Neural cell (in vitro differentiated cells): Measurements from ENCODE around the gene SKI. TPM values are rescaled to one million over a fixed set of nuclear protein-coding genes. Genes with fewer than 3 reads are reported as not detected.

Experiments
- H2AFZ ChIP-seq: fragments of 200-600, 300-800 bp; sonication (generic), shearing (Covaris generic); 2 replicates; pipeline ENCODE4 v1.6.0; 2014; ENCODE audit warnings: low read depth, mild to moderate bottlenecking, antibody characterized with exemption, low read length, moderate library complexity
- H3F3A ChIP-seq: fragments of 200-600 bp; shearing (Covaris generic); 2 replicates; pipeline ENCODE4 v1.6.1; 2016; ENCODE audit warnings: mild to moderate bottlenecking, moderate library complexity, mixed read lengths, antibody characterized with exemption, low read length; ENCODE audit not compliant: insufficient read depth, poor library complexity, severe bottlenecking
- H3K27ac ChIP-seq: fragments of 200-600, 300-800 bp; sonication (generic), shearing (Covaris generic); 2 replicates; pipeline ENCODE4 v1.5.1; 2014; ENCODE audit warnings: mild to moderate bottlenecking, low read length, moderate library complexity
- H3K27me3 ChIP-seq: fragments of 300-800, 200-600 bp; sonication (generic), shearing (Covaris generic); 2 replicates; pipeline ENCODE4 v1.6.0; 2014; ENCODE audit warnings: mild to moderate bottlenecking, low read depth, low read length, moderate library complexity; ENCODE audit not compliant: insufficient read depth
- H3K36me3 ChIP-seq: fragments of 300-800, 200-600 bp; sonication (generic), shearing (Covaris generic); 2 replicates; pipeline ENCODE4 v1.5.1; 2014; ENCODE audit warnings: mild to moderate bottlenecking, antibody characterized with exemption, low read length, moderate library complexity; ENCODE audit not compliant: insufficient read depth
- H3K4me2 ChIP-seq: fragments of 300-800, 200-600 bp; sonication (generic), shearing (Covaris generic); 2 replicates; pipeline ENCODE4 v1.6.0; 2014; ENCODE audit warnings: mild to moderate bottlenecking, low read length
- H3K4me3 ChIP-seq: fragments of 300-800, 200-600 bp; sonication (generic), shearing (Covaris generic); 2 replicates; pipeline ENCODE4 v1.5.1; 2014; ENCODE audit warnings: mild to moderate bottlenecking, low read length, moderate library complexity
- H3K79me2 ChIP-seq: fragments of 200-600 bp; shearing (Covaris generic); replicated peaks from 2 replicates; pipeline ENCODE4 v1.6.0; 2014; ENCODE audit warnings: mild to moderate bottlenecking, low read length, moderate library complexity; ENCODE audit not compliant: insufficient read depth
- H3K9ac ChIP-seq: fragments of 300-800, 200-600 bp; sonication (generic), shearing (Covaris generic); 2 replicates; pipeline ENCODE4 v1.6.1; 2016; ENCODE audit warnings: mild to moderate bottlenecking, low read length, mixed read lengths
- H3K9me2 ChIP-seq: fragments of 200-600 bp; shearing (Covaris generic); 2 replicates; pipeline ENCODE4 v1.6.1; 2016; ENCODE audit warnings: mild to moderate bottlenecking, low read length, mixed read lengths; ENCODE audit not compliant: insufficient read depth
- H3K9me3 ChIP-seq: fragments of 200-600, 300-800 bp; sonication (generic), shearing (Covaris generic); 2 replicates; pipeline ENCODE4 v1.6.1; 2016; ENCODE audit warnings: mild to moderate bottlenecking, mixed run types, low read length, moderate library complexity, mixed read lengths
- H4K20me1 ChIP-seq: fragments of 200-600 bp; shearing (Covaris generic); 2 replicates; pipeline ENCODE4 v1.6.1; 2016; ENCODE audit warnings: mild to moderate bottlenecking, mixed run types; ENCODE audit not compliant: insufficient read depth
- EP300 ChIP-seq: fragments of 450-650 bp; conservative IDR thresholded peaks from 2 replicates; pipeline ENCODE4 v1.6.1; 2014; ENCODE audit warnings: antibody characterized with exemption, mild to moderate bottlenecking, moderate library complexity; ENCODE audit not compliant: poor library complexity, severe bottlenecking
- EZH2 ChIP-seq: fragments of 200-600, 300-800 bp; shearing (Covaris generic), sonication (generic); IDR thresholded peaks from 2 replicates; pipeline ENCODE4 v1.6.1; 2014; ENCODE audit warnings: antibody characterized with exemption, low read length, borderline replicate concordance, mild to moderate bottlenecking; ENCODE audit not compliant: insufficient read depth, poor library complexity, severe bottlenecking
- MXI1 ChIP-seq: fragments of 450-650 bp; conservative IDR thresholded peaks from 2 replicates; pipeline ENCODE4 v1.6.1; 2014; ENCODE audit warnings: antibody characterized with exemption, mild to moderate bottlenecking; ENCODE audit not compliant: poor library complexity, severe bottlenecking
- POLR2AphosphoS5 ChIP-seq: IDR thresholded peaks from 2 replicates; pipeline ENCODE4 v1.6.1; 2012
- RAD21 ChIP-seq: fragments of 450-650 bp; conservative IDR thresholded peaks from 2 replicates; pipeline ENCODE4 v1.6.1; 2014; ENCODE audit warnings: antibody characterized with exemption, mild to moderate bottlenecking, moderate library complexity
- SMC3 ChIP-seq: fragments of 450-650 bp; conservative IDR thresholded peaks from 2 replicates; pipeline ENCODE4 v1.6.1; 2014; ENCODE audit warnings: antibody characterized with exemption, mild to moderate bottlenecking, moderate library complexity; ENCODE audit not compliant: poor library complexity
- TAF1 ChIP-seq: IDR thresholded peaks from 2 replicates; pipeline ENCODE4 v1.6.1; 2012; ENCODE audit warnings: low read depth
- polyA plus RNA-seq: library from polyadenylated mRNA; depleted of rRNA; stranded (reverse); fragments of >200 nt; gene quantifications from 2 replicates; pipeline ENCODE4 v1.2.3, GENCODE V29; 2014
- TF ChIP-seq, protein P1 (sequence below): fragments of 450-650 bp; IDR thresholded peaks from 2 replicates; pipeline ENCODE4 v1.5.1; 2014; ENCODE audit warnings: antibody characterized with exemption, mild to moderate bottlenecking, moderate library complexity; ENCODE audit not compliant: poor library complexity, severe bottlenecking
- TF ChIP-seq, protein P2 (sequence below): IDR thresholded peaks from 2 replicates; pipeline ENCODE4 v1.6.1; 2012; ENCODE audit warnings: borderline replicate concordance

The SKI gene
- polyA plus RNA-seq, 1 donor from 2014 or later, result 4.1 TPM

- H3K9ac ChIP-seq, result no peak overlapping the region
- H3K27ac ChIP-seq, result no peak overlapping the region
- H3K4me3 ChIP-seq, result no peak overlapping the region
- H3K4me2 ChIP-seq, result no peak overlapping the region
- TF ChIP-seq EP300 (no peak), POLR2AphosphoS5 (no peak), SMC3 (no peak), RAD21 (no peak), MXI1 (no peak), EZH2 (no peak), TAF1 (no peak)
- TF ChIP-seq, protein P1, sequence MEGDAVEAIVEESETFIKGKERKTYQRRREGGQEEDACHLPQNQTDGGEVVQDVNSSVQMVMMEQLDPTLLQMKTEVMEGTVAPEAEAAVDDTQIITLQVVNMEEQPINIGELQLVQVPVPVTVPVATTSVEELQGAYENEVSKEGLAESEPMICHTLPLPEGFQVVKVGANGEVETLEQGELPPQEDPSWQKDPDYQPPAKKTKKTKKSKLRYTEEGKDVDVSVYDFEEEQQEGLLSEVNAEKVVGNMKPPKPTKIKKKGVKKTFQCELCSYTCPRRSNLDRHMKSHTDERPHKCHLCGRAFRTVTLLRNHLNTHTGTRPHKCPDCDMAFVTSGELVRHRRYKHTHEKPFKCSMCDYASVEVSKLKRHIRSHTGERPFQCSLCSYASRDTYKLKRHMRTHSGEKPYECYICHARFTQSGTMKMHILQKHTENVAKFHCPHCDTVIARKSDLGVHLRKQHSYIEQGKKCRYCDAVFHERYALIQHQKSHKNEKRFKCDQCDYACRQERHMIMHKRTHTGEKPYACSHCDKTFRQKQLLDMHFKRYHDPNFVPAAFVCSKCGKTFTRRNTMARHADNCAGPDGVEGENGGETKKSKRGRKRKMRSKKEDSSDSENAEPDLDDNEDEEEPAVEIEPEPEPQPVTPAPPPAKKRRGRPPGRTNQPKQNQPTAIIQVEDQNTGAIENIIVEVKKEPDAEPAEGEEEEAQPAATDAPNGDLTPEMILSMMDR, result no peak
- TF ChIP-seq, protein P2, sequence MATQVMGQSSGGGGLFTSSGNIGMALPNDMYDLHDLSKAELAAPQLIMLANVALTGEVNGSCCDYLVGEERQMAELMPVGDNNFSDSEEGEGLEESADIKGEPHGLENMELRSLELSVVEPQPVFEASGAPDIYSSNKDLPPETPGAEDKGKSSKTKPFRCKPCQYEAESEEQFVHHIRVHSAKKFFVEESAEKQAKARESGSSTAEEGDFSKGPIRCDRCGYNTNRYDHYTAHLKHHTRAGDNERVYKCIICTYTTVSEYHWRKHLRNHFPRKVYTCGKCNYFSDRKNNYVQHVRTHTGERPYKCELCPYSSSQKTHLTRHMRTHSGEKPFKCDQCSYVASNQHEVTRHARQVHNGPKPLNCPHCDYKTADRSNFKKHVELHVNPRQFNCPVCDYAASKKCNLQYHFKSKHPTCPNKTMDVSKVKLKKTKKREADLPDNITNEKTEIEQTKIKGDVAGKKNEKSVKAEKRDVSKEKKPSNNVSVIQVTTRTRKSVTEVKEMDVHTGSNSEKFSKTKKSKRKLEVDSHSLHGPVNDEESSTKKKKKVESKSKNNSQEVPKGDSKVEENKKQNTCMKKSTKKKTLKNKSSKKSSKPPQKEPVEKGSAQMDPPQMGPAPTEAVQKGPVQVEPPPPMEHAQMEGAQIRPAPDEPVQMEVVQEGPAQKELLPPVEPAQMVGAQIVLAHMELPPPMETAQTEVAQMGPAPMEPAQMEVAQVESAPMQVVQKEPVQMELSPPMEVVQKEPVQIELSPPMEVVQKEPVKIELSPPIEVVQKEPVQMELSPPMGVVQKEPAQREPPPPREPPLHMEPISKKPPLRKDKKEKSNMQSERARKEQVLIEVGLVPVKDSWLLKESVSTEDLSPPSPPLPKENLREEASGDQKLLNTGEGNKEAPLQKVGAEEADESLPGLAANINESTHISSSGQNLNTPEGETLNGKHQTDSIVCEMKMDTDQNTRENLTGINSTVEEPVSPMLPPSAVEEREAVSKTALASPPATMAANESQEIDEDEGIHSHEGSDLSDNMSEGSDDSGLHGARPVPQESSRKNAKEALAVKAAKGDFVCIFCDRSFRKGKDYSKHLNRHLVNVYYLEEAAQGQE, result no peak
- H3K9me2 ChIP-seq, result no peaks in the 10 kb centered on the region
- H3K9me3 ChIP-seq, result no peaks in the 10 kb centered on the region
- H4K20me1 ChIP-seq, result no peaks in the 10 kb centered on the region
- H2AFZ ChIP-seq, result no peak overlapping the region
- H3K27me3 ChIP-seq, result peaks cover 5% of the 10 kb centered on the region
- no peaks in the 10 kb centered on the region for H3F3A ChIP-seq
- no peaks in the 10 kb centered on the region for H3K36me3 ChIP-seq
- no peaks in the 10 kb centered on the region for H3K79me2 ChIP-seq
Measured at GRCh38 chr1:2328676-2329455, 100.7 kb downstream of the SKI start.

DNA sequence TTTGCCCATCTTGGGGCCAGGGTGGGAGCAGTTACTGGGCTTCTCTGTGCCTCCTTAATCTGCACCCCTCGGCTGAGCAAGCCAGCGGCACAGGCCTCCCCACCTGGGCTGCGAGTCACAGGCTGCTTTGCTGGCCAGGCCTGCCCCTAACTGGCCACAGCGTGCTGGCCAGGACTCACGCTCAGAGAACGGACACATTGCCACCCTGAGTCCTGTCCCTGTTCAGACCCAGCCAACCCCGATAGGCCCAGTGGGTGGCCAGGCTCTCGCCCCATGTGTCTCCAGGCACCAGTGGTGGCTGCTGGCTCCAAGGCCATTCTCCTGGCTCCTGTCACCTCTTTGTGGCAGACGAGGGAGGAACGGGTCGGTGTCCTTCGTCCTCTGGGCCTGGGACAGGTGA lies 101.9 kb downstream of the SKI start:
- H3K9ac ChIP-seq, result no peak overlapping the region
- H4K20me1 ChIP-seq, result no peaks in the 10 kb centered on the region
- H3K36me3 ChIP-seq, result no peaks in the 10 kb centered on the region
- H3K4me2 ChIP-seq, result no peak overlapping the region
- no peaks in the 10 kb centered on the region for H3K27me3 ChIP-seq
- no peaks in the 10 kb centered on the region for H3K9me3 ChIP-seq
- H3K27ac ChIP-seq, result no peak overlapping the region
- TF ChIP-seq TAF1 (no peak), EP300 (no peak), EZH2 (no peak)
- TF ChIP-seq, protein P2, result no peak
- no peaks in the 10 kb centered on the region for H3F3A ChIP-seq
- no peaks in the 10 kb centered on the region for H3K9me2 ChIP-seq
- no peak overlapping the region for H3K4me3 ChIP-seq
- no peaks in the 10 kb centered on the region for H3K79me2 ChIP-seq
- H2AFZ ChIP-seq, result no peak overlapping the region
